H1 (cell line): ENCODE measurements around the gene G6PC3. TPM values are rescaled to one million over a fixed set of nuclear protein-coding genes. Genes with fewer than 3 reads are reported as not detected.

Experiments
- CREB1 ChIP-seq: IDR thresholded peaks from 2 replicates; pipeline ENCODE4 v1.6.1; 2012; ENCODE audit warnings: inconsistent platforms
- GABPA ChIP-seq: IDR thresholded peaks from 2 replicates; pipeline ENCODE4 v1.6.1; 2011; ENCODE audit warnings: mild to moderate bottlenecking, low read length, moderate library complexity, borderline replicate concordance; ENCODE audit not compliant: insufficient read depth
- MAFK ChIP-seq: IDR thresholded peaks from 2 replicates; pipeline ENCODE4 v1.6.1; 2012; ENCODE audit warnings: low read depth, mild to moderate bottlenecking, improper control_type of control experiment, low read length
- NRF1 ChIP-seq: IDR thresholded peaks from 2 replicates; pipeline ENCODE4 v1.6.1; 2011; ENCODE audit warnings: mild to moderate bottlenecking, low read depth, low read length, improper control_type of control experiment
- POLR2AphosphoS5 ChIP-seq: IDR thresholded peaks from 2 replicates; pipeline ENCODE4 v1.6.1; 2011; ENCODE audit warnings: low read depth, low read length
- SUZ12 ChIP-seq: fragments of 200-600 bp; sonication (generic); IDR thresholded peaks from 2 replicates; pipeline ENCODE4 v1.6.1; 2012; ENCODE audit warnings: mild to moderate bottlenecking, inconsistent platforms, low read length, moderate library complexity, mixed read lengths
- polyA plus RNA-seq, 7 experiments: library from polyadenylated mRNA; depleted of rRNA in 3 of 7; stranded (reverse) in 5 of 7; unstranded in 2 of 7; fragments of >200 nt in 5 of 7; fragments of 200-250 nt in 2 of 7; gene quantifications; 1 replicate in 5 of 7; 2 replicates in 1 of 7; 4 replicates in 1 of 7; pipeline versions ENCODE4 v1.2.1 to v1.2.3, GENCODE V29; 2011 to 2013; ENCODE audit warnings: missing spikeins in 2 of 7, mixed read lengths in 2 of 7
- total RNA-seq: library from RNA; stranded (reverse); fragmentation: NEBNext Ultra II Directional; extraction: Animal tissue kit (Norgen Biotek cat#: 25700); gene quantifications from 2 replicates; pipeline ENCODE4 v1.2.1, GENCODE V29; 2021
- TF ChIP-seq, protein P1 (sequence below): fragments of 300-600 bp; sonication (generic); IDR thresholded peaks from 2 replicates; pipeline ENCODE4 v1.7.1; 2012; ENCODE audit warnings: low read length, moderate library complexity, mild to moderate bottlenecking, inconsistent platforms; ENCODE audit not compliant: insufficient replicate concordance
- TF ChIP-seq, protein P2 (sequence below): IDR thresholded peaks from 2 replicates; pipeline ENCODE4 v1.6.1; 2012; ENCODE audit warnings: low read length, inconsistent platforms

G6PC3 gene
- total and polyA plus RNA-seq, 2 of the 8 experiments (the other 6 are each of a cell fraction or from before 2014, with no cell fraction given) = 104 to 343 TPM

DNA sequence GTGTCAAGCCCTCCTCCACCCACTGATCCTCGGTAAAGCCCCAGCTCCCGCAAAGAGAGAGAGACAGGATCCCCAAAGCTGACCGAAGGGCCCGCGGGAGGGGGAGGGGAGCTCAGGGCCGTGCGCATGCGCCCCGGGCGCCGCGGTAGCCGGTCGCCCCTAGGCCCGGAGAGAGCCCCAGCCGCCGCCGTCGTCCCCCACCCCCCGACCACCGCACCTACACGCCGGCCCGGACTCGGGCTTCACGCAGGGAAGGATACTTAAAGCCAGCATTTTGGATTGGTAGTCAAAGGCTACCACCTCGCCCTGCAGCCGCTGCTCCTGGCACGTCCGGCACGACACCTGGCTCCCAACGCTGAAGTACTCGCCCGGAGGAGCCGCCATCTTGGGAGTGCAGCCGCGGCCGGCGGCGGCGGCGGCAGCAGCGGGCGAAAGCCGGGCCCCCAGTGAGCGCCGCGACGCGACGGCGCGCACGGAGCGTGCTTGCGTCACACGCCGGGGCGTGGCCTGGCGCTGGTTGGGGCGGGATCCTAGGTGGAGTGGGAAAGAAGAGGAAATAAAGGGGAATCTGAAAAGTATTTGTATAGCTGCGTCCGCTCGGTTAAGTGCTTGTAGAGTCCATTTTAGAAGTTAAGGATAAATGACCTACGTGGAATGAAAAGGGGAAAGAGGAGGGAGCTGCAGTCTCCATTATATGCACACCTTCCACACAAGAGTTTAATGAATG lies 4.2 kb upstream of the G6PC3 start, which contains the start of gene LSM12 (continued):
- TF ChIP-seq, protein P1, sequence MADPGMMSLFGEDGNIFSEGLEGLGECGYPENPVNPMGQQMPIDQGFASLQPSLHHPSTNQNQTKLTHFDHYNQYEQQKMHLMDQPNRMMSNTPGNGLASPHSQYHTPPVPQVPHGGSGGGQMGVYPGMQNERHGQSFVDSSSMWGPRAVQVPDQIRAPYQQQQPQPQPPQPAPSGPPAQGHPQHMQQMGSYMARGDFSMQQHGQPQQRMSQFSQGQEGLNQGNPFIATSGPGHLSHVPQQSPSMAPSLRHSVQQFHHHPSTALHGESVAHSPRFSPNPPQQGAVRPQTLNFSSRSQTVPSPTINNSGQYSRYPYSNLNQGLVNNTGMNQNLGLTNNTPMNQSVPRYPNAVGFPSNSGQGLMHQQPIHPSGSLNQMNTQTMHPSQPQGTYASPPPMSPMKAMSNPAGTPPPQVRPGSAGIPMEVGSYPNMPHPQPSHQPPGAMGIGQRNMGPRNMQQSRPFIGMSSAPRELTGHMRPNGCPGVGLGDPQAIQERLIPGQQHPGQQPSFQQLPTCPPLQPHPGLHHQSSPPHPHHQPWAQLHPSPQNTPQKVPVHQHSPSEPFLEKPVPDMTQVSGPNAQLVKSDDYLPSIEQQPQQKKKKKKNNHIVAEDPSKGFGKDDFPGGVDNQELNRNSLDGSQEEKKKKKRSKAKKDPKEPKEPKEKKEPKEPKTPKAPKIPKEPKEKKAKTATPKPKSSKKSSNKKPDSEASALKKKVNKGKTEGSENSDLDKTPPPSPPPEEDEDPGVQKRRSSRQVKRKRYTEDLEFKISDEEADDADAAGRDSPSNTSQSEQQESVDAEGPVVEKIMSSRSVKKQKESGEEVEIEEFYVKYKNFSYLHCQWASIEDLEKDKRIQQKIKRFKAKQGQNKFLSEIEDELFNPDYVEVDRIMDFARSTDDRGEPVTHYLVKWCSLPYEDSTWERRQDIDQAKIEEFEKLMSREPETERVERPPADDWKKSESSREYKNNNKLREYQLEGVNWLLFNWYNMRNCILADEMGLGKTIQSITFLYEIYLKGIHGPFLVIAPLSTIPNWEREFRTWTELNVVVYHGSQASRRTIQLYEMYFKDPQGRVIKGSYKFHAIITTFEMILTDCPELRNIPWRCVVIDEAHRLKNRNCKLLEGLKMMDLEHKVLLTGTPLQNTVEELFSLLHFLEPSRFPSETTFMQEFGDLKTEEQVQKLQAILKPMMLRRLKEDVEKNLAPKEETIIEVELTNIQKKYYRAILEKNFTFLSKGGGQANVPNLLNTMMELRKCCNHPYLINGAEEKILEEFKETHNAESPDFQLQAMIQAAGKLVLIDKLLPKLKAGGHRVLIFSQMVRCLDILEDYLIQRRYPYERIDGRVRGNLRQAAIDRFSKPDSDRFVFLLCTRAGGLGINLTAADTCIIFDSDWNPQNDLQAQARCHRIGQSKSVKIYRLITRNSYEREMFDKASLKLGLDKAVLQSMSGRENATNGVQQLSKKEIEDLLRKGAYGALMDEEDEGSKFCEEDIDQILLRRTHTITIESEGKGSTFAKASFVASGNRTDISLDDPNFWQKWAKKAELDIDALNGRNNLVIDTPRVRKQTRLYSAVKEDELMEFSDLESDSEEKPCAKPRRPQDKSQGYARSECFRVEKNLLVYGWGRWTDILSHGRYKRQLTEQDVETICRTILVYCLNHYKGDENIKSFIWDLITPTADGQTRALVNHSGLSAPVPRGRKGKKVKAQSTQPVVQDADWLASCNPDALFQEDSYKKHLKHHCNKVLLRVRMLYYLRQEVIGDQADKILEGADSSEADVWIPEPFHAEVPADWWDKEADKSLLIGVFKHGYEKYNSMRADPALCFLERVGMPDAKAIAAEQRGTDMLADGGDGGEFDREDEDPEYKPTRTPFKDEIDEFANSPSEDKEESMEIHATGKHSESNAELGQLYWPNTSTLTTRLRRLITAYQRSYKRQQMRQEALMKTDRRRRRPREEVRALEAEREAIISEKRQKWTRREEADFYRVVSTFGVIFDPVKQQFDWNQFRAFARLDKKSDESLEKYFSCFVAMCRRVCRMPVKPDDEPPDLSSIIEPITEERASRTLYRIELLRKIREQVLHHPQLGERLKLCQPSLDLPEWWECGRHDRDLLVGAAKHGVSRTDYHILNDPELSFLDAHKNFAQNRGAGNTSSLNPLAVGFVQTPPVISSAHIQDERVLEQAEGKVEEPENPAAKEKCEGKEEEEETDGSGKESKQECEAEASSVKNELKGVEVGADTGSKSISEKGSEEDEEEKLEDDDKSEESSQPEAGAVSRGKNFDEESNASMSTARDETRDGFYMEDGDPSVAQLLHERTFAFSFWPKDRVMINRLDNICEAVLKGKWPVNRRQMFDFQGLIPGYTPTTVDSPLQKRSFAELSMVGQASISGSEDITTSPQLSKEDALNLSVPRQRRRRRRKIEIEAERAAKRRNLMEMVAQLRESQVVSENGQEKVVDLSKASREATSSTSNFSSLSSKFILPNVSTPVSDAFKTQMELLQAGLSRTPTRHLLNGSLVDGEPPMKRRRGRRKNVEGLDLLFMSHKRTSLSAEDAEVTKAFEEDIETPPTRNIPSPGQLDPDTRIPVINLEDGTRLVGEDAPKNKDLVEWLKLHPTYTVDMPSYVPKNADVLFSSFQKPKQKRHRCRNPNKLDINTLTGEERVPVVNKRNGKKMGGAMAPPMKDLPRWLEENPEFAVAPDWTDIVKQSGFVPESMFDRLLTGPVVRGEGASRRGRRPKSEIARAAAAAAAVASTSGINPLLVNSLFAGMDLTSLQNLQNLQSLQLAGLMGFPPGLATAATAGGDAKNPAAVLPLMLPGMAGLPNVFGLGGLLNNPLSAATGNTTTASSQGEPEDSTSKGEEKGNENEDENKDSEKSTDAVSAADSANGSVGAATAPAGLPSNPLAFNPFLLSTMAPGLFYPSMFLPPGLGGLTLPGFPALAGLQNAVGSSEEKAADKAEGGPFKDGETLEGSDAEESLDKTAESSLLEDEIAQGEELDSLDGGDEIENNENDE = no peak
- TF ChIP-seq, protein P2, sequence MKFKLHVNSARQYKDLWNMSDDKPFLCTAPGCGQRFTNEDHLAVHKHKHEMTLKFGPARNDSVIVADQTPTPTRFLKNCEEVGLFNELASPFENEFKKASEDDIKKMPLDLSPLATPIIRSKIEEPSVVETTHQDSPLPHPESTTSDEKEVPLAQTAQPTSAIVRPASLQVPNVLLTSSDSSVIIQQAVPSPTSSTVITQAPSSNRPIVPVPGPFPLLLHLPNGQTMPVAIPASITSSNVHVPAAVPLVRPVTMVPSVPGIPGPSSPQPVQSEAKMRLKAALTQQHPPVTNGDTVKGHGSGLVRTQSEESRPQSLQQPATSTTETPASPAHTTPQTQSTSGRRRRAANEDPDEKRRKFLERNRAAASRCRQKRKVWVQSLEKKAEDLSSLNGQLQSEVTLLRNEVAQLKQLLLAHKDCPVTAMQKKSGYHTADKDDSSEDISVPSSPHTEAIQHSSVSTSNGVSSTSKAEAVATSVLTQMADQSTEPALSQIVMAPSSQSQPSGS = no peak
- TF ChIP-seq CREB1 (peak; percentile 79), MAFK (no peak), POLR2AphosphoS5 (0 out of 2 replicates have a peak, but pooled peaks have one; percentile 55), SUZ12 (no peak), GABPA (no peak), NRF1 (peak; percentile 84)
